HUES6 (cell line): ENCODE results near the gene DGKD.

ENCODE experiments used
- H3K27ac ChIP-seq: 2 replicates; pipeline ENCODE4 v1.7.0; 2013; ENCODE audit warnings: low read depth, mild to moderate bottlenecking, low read length, inconsistent platforms
- H3K27me3 ChIP-seq: 2 replicates; pipeline ENCODE4 v1.6.1; 2013; ENCODE audit warnings: low read length; ENCODE audit not compliant: control insufficient read depth, insufficient read depth
- H3K36me3 ChIP-seq: 2 replicates; pipeline ENCODE4 v1.6.1; 2013; ENCODE audit warnings: low read length; ENCODE audit not compliant: control insufficient read depth, insufficient read depth
- H3K4me1 ChIP-seq: 2 replicates; pipeline ENCODE4 v1.6.1; 2013; ENCODE audit warnings: low read length; ENCODE audit not compliant: control insufficient read depth, insufficient read depth
- H3K4me3 ChIP-seq: 2 replicates; pipeline ENCODE4 v1.5.1; 2013; ENCODE audit warnings: low read depth, low read length
- H3K9ac ChIP-seq: one replicate; pipeline ENCODE4 v1.6.1; 2013; ENCODE audit warnings: mild to moderate bottlenecking, low read length
- H3K9me3 ChIP-seq: 2 replicates; pipeline ENCODE4 v1.6.1; 2013; ENCODE audit warnings: low read depth, low read length; ENCODE audit not compliant: control insufficient read depth, insufficient read depth

Gene DGKD

GRCh38 chr2:233361297-233361696, 7.0 kb downstream of the DGKD start:
- Histone ChIP-seq H3K4me3 (no peak overlapping the region; the same call in 1 of the 2 replicates), H3K36me3 (peaks cover 5% of the 10 kb centered on the region; the same call in 1 of the 2 replicates), H3K27ac (no peak overlapping the region; the same call in 1 of the 2 replicates), H3K9ac (no peak overlapping the region), H3K4me1 (peaks cover 13% of the 10 kb centered on the region; the same call in 1 of the 2 replicates), H3K27me3 (no peaks in the 10 kb centered on the region), H3K9me3 (no peaks in the 10 kb centered on the region)

GRCh38 chr2:233362742-233363141, 8.4 kb downstream of the DGKD start:
- no peaks in the 10 kb centered on the region for H3K27me3 ChIP-seq
- peaks cover 10% of the 10 kb centered on the region; the same call in 1 of the 2 replicates for H3K4me1 ChIP-seq
- no peak overlapping the region for H3K9ac ChIP-seq
- H3K4me3 ChIP-seq, result no peak overlapping the region
- no peak overlapping the region for H3K27ac ChIP-seq
- H3K9me3 ChIP-seq, result no peaks in the 10 kb centered on the region
- peaks cover 5% of the 10 kb centered on the region; the same call in 1 of the 2 replicates for H3K36me3 ChIP-seq

GRCh38 chr2:233363744-233364235, 9.5 kb downstream of the DGKD start:
- Histone ChIP-seq H3K4me3 (no peak overlapping the region), H3K27me3 (no peaks in the 10 kb centered on the region), H3K9ac (no peak overlapping the region), H3K36me3 (peaks cover 5% of the 10 kb centered on the region; the same call in 1 of the 2 replicates), H3K4me1 (peaks cover 10% of the 10 kb centered on the region; the same call in 1 of the 2 replicates), H3K9me3 (no peaks in the 10 kb centered on the region), H3K27ac (no peak overlapping the region)

GRCh38 chr2:233365861-233366520, 11.7 kb downstream of the DGKD start:
- peaks cover 8% of the 10 kb centered on the region; the same call in 1 of the 2 replicates for H3K4me1 ChIP-seq
- peaks cover 5% of the 10 kb centered on the region; the same call in 1 of the 2 replicates for H3K36me3 ChIP-seq
- no peak overlapping the region for H3K27ac ChIP-seq
- H3K9me3 ChIP-seq, result no peaks in the 10 kb centered on the region
- H3K27me3 ChIP-seq, result no peaks in the 10 kb centered on the region
- no peak overlapping the region for H3K9ac ChIP-seq
- no peak overlapping the region for H3K4me3 ChIP-seq

GRCh38 chr2:233367586-233367985, 13.3 kb downstream of the DGKD start:
- Histone ChIP-seq H3K27ac (no peak overlapping the region), H3K9me3 (no peaks in the 10 kb centered on the region), H3K9ac (no peak overlapping the region), H3K27me3 (no peaks in the 10 kb centered on the region), H3K4me1 (peaks cover 9% of the 10 kb centered on the region; the same call in 1 of the 2 replicates), H3K4me3 (no peak overlapping the region), H3K36me3 (peaks cover 5% of the 10 kb centered on the region; the same call in 1 of the 2 replicates)

- no peak overlapping the region for H3K27ac ChIP-seq
- H3K9me3 ChIP-seq, result no peaks in the 10 kb centered on the region
- peaks cover 9% of the 10 kb centered on the region; the same call in 1 of the 2 replicates for H3K4me1 ChIP-seq
- H3K4me3 ChIP-seq, result no peak overlapping the region
- H3K27me3 ChIP-seq, result no peaks in the 10 kb centered on the region
- no peak overlapping the region for H3K9ac ChIP-seq
- H3K36me3 ChIP-seq, result peaks cover 1% of the 10 kb centered on the region; the same call in 1 of the 2 replicates
Measured at GRCh38 chr2:233368756-233369155, 14.5 kb downstream of the DGKD start.

GRCh38 chr2:233369462-233369861, 15.2 kb downstream of the DGKD start:
- no peaks in the 10 kb centered on the region for H3K36me3 ChIP-seq
- H3K27me3 ChIP-seq, result no peaks in the 10 kb centered on the region
- H3K4me1 ChIP-seq, result peaks cover 9% of the 10 kb centered on the region; the same call in 1 of the 2 replicates
- H3K27ac ChIP-seq, result no peak overlapping the region
- no peak overlapping the region for H3K4me3 ChIP-seq
- H3K9me3 ChIP-seq, result no peaks in the 10 kb centered on the region
- H3K9ac ChIP-seq, result no peak overlapping the region

GRCh38 chr2:233369897-233370685, 15.8 kb downstream of the DGKD start:
- H3K27ac ChIP-seq, result no peak overlapping the region
- no peaks in the 10 kb centered on the region for H3K9me3 ChIP-seq
- no peak overlapping the region for H3K9ac ChIP-seq
- H3K27me3 ChIP-seq, result no peaks in the 10 kb centered on the region
- H3K4me1 ChIP-seq, result peaks cover 9% of the 10 kb centered on the region; the same call in 1 of the 2 replicates
- no peaks in the 10 kb centered on the region for H3K36me3 ChIP-seq
- H3K4me3 ChIP-seq, result no peak overlapping the region

- Histone ChIP-seq H3K4me3 (no peak overlapping the region), H3K27ac (no peak overlapping the region), H3K27me3 (no peaks in the 10 kb centered on the region), H3K4me1 (peaks cover 9% of the 10 kb centered on the region; the same call in 1 of the 2 replicates), H3K9me3 (no peaks in the 10 kb centered on the region), H3K9ac (no peak overlapping the region), H3K36me3 (no peaks in the 10 kb centered on the region)
Measured at GRCh38 chr2:233371641-233372040, 17.3 kb downstream of the DGKD start.

GRCh38 chr2:233372855-233373254, 18.6 kb downstream of the DGKD start:
- H3K27me3 ChIP-seq, result no peaks in the 10 kb centered on the region
- no peak overlapping the region for H3K4me3 ChIP-seq
- no peak overlapping the region for H3K27ac ChIP-seq
- H3K9ac ChIP-seq, result no peak overlapping the region
- no peaks in the 10 kb centered on the region for H3K9me3 ChIP-seq
- H3K4me1 ChIP-seq, result peaks cover 9% of the 10 kb centered on the region; the same call in 1 of the 2 replicates
- H3K36me3 ChIP-seq, result no peaks in the 10 kb centered on the region

GRCh38 chr2:233373316-233373715, 19.0 kb downstream of the DGKD start:
- no peaks in the 10 kb centered on the region for H3K9me3 ChIP-seq
- H3K27ac ChIP-seq, result no peak overlapping the region
- H3K9ac ChIP-seq, result no peak overlapping the region
- no peaks in the 10 kb centered on the region for H3K36me3 ChIP-seq
- H3K4me3 ChIP-seq, result no peak overlapping the region
- H3K27me3 ChIP-seq, result no peaks in the 10 kb centered on the region
- peaks cover 9% of the 10 kb centered on the region; the same call in 1 of the 2 replicates for H3K4me1 ChIP-seq
